OCI-LY7 (cell line): ENCODE results near the gene NRK. TPM values are rescaled to one million over a fixed set of nuclear protein-coding genes. Genes with fewer than 3 reads are reported as not detected.

ENCODE experiments used
- BruUV-seq: library from RNA; stranded (reverse); fragments of 400-500 nt; replicated peaks from 2 replicates; lab custom pipeline; 2021; lab: Mats Ljungman, UMichigan
- CTCF ChIA-PET: fragments of 300-600 bp; sonication (Branson Sonifier 250); formaldehyde crosslinking; loops from one replicate; lab custom pipeline; 2022; ENCODE audit warnings: antibody characterized with exemption; ENCODE audit not compliant: unreplicated experiment; lab: Charles Lee
- POLR2A ChIA-PET: fragments of 300-600 bp; sonication (Branson Sonifier 250); formaldehyde crosslinking; loops from one replicate; lab custom pipeline; 2022; ENCODE audit warnings: antibody characterized with exemption; lab: Charles Lee
- DNase-seq: peaks from one replicate; pipeline ENCODE4 v3.0.0-alpha.2; 2015; ENCODE audit warnings: low spot score
- H2AFZ ChIP-seq: fragments of 200-600 bp; sonication (generic), shearing (Covaris generic); 2 replicates; pipeline ENCODE4 v1.6.1; 2014; ENCODE audit warnings: mild to moderate bottlenecking, antibody characterized with exemption, low read length, moderate library complexity
- H3K27ac ChIP-seq: fragments of 200-600 bp; sonication (generic); 2 replicates; pipeline ENCODE4 v1.5.1; 2014; ENCODE audit warnings: mixed run types, low read depth, mild to moderate bottlenecking, moderate library complexity, low read length, inconsistent platforms; ENCODE audit not compliant: poor library complexity, severe bottlenecking
- H3K36me3 ChIP-seq: fragments of 200-600 bp; sonication (generic); 2 replicates; pipeline ENCODE4 v1.6.1; 2014; ENCODE audit warnings: mild to moderate bottlenecking, antibody characterized with exemption, low read length, moderate library complexity, mixed read lengths; ENCODE audit not compliant: insufficient read depth
- H3K4me1 ChIP-seq: fragments of 200-600 bp; sonication (generic); 2 replicates; pipeline ENCODE4 v1.5.1; 2014; ENCODE audit warnings: mild to moderate bottlenecking, low read length; ENCODE audit not compliant: insufficient read depth, poor library complexity, severe bottlenecking
- H3K4me2 ChIP-seq: fragments of 200-600 bp; sonication (generic); 2 replicates; pipeline ENCODE4 v1.6.1; 2014; ENCODE audit warnings: mild to moderate bottlenecking, low read length
- H3K4me3 ChIP-seq: fragments of 200-600 bp; sonication (generic); 2 replicates; pipeline ENCODE4 v1.5.1; 2014; ENCODE audit warnings: mild to moderate bottlenecking, low read depth, low read length; ENCODE audit not compliant: poor library complexity, severe bottlenecking
- H3K79me2 ChIP-seq: fragments of 200-600 bp; sonication (generic); 2 replicates; pipeline ENCODE4 v1.6.1; 2016; ENCODE audit warnings: low read depth, mild to moderate bottlenecking, low read length, moderate library complexity, mixed read lengths; ENCODE audit not compliant: insufficient read depth
- H3K9me2 ChIP-seq: fragments of 200-600 bp; sonication (generic); 2 replicates; pipeline ENCODE4 v1.6.1; 2016; ENCODE audit warnings: mild to moderate bottlenecking, low read length, mixed read lengths; ENCODE audit not compliant: insufficient read depth
- H3K9me3 ChIP-seq: fragments of 200-600 bp; sonication (generic); 2 replicates; pipeline ENCODE4 v1.6.1; 2014; ENCODE audit warnings: mild to moderate bottlenecking, mixed run types, low read length, mixed read lengths
- H4K20me1 ChIP-seq: fragments of 200-600 bp; sonication (generic); 2 replicates; pipeline ENCODE4 v1.6.1; 2014; ENCODE audit warnings: mild to moderate bottlenecking, antibody characterized with exemption, low read length, moderate library complexity, mixed read lengths; ENCODE audit not compliant: insufficient read depth
- EZH2phosphoT487 ChIP-seq: fragments of 200-600 bp; sonication (generic); IDR thresholded peaks from 2 replicates; pipeline ENCODE4 v1.6.1; 2018; ENCODE audit warnings: low read depth, borderline replicate concordance, mild to moderate bottlenecking, mixed run types, antibody characterized with exemption, low read length, moderate library complexity, mixed read lengths
- intact Hi-C: fragments of 100-400 bp; cut with micrococcal nuclease; formaldehyde crosslinking; loops from one replicate; pipeline ENCODE4 v1.10.0; 2022; ENCODE audit not compliant: unreplicated experiment
- total RNA-seq, 2 experiments: library from RNA; depleted of rRNA in 1 of 2; stranded (reverse); fragments of >200 nt in 1 of 2; shearing (Covaris generic) in 1 of 2; gene quantifications; 2 replicates each; pipeline ENCODE4 v1.2.3, GENCODE V29; 2014 to 2022
- TF ChIP-seq, protein P1 (sequence below): fragments of 200-600 bp; sonication (generic); conservative IDR thresholded peaks from 2 replicates; pipeline ENCODE4 v1.5.1; 2014; ENCODE audit warnings: mild to moderate bottlenecking, antibody characterized with exemption, low read length, moderate library complexity, mixed read lengths

The NRK gene
- total RNA-seq, 2 experiments from 2014 or later: not detected

DNA sequence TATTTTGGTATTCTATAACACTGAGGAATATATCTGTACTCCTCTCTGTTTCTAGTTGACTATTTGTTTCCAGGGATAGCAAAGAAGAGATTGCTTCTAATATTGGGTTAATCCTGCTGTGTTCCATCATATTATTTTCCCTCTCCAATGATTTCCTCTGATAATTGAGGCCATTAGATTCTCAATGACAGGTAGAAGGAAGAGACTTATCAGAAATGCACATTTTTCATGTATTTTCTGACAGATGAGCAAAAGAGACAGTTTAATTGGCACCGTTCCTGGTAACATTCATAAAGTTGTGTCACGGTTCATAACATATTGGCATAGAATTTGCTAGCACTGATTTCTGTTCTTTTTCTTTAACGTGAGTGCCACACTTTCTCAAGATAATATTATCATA, 58.2 kb downstream of the NRK start:
- no peak for DNase-seq
- no TSS peak for BruUV-seq
- H3K4me1 ChIP-seq: no peaks in the 10 kb centered on the region
- TF ChIP-seq, protein P1, sequence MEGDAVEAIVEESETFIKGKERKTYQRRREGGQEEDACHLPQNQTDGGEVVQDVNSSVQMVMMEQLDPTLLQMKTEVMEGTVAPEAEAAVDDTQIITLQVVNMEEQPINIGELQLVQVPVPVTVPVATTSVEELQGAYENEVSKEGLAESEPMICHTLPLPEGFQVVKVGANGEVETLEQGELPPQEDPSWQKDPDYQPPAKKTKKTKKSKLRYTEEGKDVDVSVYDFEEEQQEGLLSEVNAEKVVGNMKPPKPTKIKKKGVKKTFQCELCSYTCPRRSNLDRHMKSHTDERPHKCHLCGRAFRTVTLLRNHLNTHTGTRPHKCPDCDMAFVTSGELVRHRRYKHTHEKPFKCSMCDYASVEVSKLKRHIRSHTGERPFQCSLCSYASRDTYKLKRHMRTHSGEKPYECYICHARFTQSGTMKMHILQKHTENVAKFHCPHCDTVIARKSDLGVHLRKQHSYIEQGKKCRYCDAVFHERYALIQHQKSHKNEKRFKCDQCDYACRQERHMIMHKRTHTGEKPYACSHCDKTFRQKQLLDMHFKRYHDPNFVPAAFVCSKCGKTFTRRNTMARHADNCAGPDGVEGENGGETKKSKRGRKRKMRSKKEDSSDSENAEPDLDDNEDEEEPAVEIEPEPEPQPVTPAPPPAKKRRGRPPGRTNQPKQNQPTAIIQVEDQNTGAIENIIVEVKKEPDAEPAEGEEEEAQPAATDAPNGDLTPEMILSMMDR: no peak
- no peak overlapping the region for H2AFZ ChIP-seq
- H3K4me3 ChIP-seq: no peak overlapping the region
- H4K20me1 ChIP-seq: no peaks in the 10 kb centered on the region
- H3K27ac ChIP-seq: no peak overlapping the region
- ChIA-PET POLR2A (no interaction called here), CTCF (no interaction called here)
- intact Hi-C loops: no loop called here
- H3K36me3 ChIP-seq: no peaks in the 10 kb centered on the region
- H3K79me2 ChIP-seq: no peaks in the 10 kb centered on the region
- no peak overlapping the region for H3K4me2 ChIP-seq
- no peaks in the 10 kb centered on the region for H3K9me3 ChIP-seq
- H3K9me2 ChIP-seq: no peaks in the 10 kb centered on the region

DNA sequence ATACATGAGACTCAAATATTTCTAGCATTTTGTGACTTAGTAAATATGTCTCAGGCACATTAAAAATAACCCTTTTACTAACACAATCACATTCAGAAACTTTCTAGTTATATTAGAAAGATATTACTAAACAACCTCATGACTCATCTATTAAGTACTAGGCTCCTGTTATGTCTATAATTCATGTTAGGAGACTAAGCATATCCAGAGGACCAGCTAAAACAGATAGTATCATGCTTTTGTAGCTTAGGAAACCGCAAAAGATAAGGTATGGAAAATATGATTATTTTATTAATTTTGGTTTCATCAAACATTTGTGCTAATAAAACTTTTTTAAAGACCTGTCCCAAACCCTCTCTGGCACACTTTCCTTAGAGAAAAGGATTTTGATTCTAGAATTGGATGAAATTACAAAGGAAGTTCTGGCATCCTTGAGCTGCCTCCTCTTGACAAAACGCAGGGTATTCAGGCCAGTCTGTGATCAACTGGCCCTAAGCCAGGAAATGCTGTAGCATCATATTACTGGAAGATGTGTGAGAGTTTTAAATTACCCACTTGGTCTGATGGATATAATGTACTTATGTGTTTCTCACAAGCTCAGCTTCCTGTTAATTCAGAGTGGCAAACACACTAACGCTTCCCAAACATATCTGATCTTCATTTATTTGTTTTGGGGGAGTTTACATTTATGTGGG, 60.4 kb downstream of the NRK start:
- no peak overlapping the region for H2AFZ ChIP-seq
- H4K20me1 ChIP-seq: no peaks in the 10 kb centered on the region
- ChIA-PET CTCF (no interaction called here), POLR2A (no interaction called here)
- H3K79me2 ChIP-seq: no peaks in the 10 kb centered on the region
- H3K9me2 ChIP-seq: no peaks in the 10 kb centered on the region
- H3K9me3 ChIP-seq: no peaks in the 10 kb centered on the region
- DNase-seq: no peak
- H3K4me1 ChIP-seq: no peaks in the 10 kb centered on the region
- no TSS peak for BruUV-seq
- no peak overlapping the region for H3K4me3 ChIP-seq
- H3K36me3 ChIP-seq: no peaks in the 10 kb centered on the region
- intact Hi-C loops: no loop called here
- TF ChIP-seq, protein P1: no peak
- TF ChIP-seq EZH2phosphoT487: no peak
- no peak overlapping the region for H3K27ac ChIP-seq
- H3K4me2 ChIP-seq: no peak overlapping the region

DNA sequence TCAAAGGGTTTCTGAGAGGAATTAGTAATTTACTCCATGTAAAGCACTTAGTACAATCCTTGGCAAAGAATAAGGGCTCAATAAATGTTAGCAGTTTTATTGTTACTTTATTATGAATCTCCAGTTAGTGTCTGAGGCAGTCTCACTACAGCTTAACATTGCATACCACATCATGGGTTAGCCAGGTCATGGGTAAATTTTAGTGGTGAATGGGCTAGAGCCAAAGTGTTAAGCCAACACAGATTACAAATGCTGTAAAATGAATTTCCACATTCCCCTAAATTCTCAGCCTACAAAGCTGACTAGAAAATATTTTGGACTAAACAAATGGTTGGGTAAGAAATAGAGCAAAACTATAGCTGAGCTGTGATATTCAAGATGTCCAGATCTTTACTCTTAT, 72.4 kb downstream of the NRK start:
- H3K36me3 ChIP-seq: no peaks in the 10 kb centered on the region
- intact Hi-C loops: no loop called here
- H3K9me3 ChIP-seq: no peaks in the 10 kb centered on the region
- no peak for DNase-seq
- TF ChIP-seq, protein P1: no peak
- TF ChIP-seq EZH2phosphoT487: no peak
- H3K79me2 ChIP-seq: no peaks in the 10 kb centered on the region
- no peak overlapping the region for H3K4me2 ChIP-seq
- H3K27ac ChIP-seq: no peak overlapping the region
- H3K4me1 ChIP-seq: no peaks in the 10 kb centered on the region
- H4K20me1 ChIP-seq: no peaks in the 10 kb centered on the region
- no peaks in the 10 kb centered on the region for H3K9me2 ChIP-seq
- ChIA-PET POLR2A (no interaction called here), CTCF (no interaction called here)
- H3K4me3 ChIP-seq: no peak overlapping the region
- BruUV-seq: no TSS peak
- H2AFZ ChIP-seq: no peak overlapping the region
